HL-60 (cell line): ENCODE results near the gene SH3RF1.

Source experiments
- DNase-seq, 2 experiments: peaks; one replicate each; pipeline ENCODE4 v3.0.0-alpha.2; 2010 to 2020; ENCODE audit warnings: low read depth in 1 of 2, low spot score in 1 of 2
- H3K27ac ChIP-seq: fragments of 250-450 bp; sonication (Bioruptor Pico); replicated peaks from 2 replicates; pipeline ENCODE4 v1.5.1; 2020; ENCODE audit warnings: mild to moderate bottlenecking, moderate library complexity
- H3K27me3 ChIP-seq: fragments of 250-450 bp; sonication (Bioruptor Pico); 2 replicates; pipeline ENCODE4 v1.5.1; 2021; ENCODE audit warnings: mild to moderate bottlenecking, moderate library complexity; ENCODE audit not compliant: insufficient read depth, poor library complexity, severe bottlenecking
- H3K4me3 ChIP-seq: replicated peaks from 2 replicates; pipeline ENCODE4 v1.5.1; 2011; ENCODE audit warnings: mild to moderate bottlenecking, control low read depth, low read length; ENCODE audit not compliant: insufficient read depth
- CTCF ChIP-seq: IDR thresholded peaks from one replicate; pipeline ENCODE4 v1.5.1; 2011; ENCODE audit warnings: low read length, control low read depth, inconsistent platforms; ENCODE audit not compliant: insufficient read depth
- GABPA ChIP-seq: IDR thresholded peaks from 2 replicates; pipeline ENCODE4 v1.6.1; 2012; ENCODE audit warnings: low read depth
- POLR2AphosphoS5 ChIP-seq: IDR thresholded peaks from 2 replicates; pipeline ENCODE4 v1.6.1; 2012; ENCODE audit warnings: low read depth
- REST ChIP-seq: IDR thresholded peaks from 2 replicates; pipeline ENCODE4 v1.6.1; 2012; ENCODE audit warnings: low read depth; ENCODE audit not compliant: insufficient replicate concordance
- SPI1 ChIP-seq: IDR thresholded peaks from 2 replicates; pipeline ENCODE4 v1.6.1; 2012; ENCODE audit warnings: low read depth, mild to moderate bottlenecking, borderline replicate concordance

SH3RF1 gene

GRCh38 chr4:169184686-169185085, 86.1 kb downstream of the SH3RF1 start:
- H3K27me3 ChIP-seq = no peaks in the 10 kb centered on the region
- H3K27ac ChIP-seq = no peak overlapping the region
- H3K4me3 ChIP-seq = no peak overlapping the region
- no peak for TF ChIP-seq GABPA
- TF ChIP-seq CTCF = no peak
- TF ChIP-seq REST = no peak
- no peak for TF ChIP-seq SPI1
- no peak for TF ChIP-seq POLR2AphosphoS5
- DNase-seq = no peak

- no peaks in the 10 kb centered on the region for H3K27me3 ChIP-seq
- TF ChIP-seq SPI1 (no peak), GABPA (no peak), POLR2AphosphoS5 (no peak), REST (no peak), CTCF (no peak)
- H3K27ac ChIP-seq = no peak overlapping the region
- DNase-seq = no peak
- no peak overlapping the region for H3K4me3 ChIP-seq
Measured at GRCh38 chr4:169184236-169184635, 86.5 kb downstream of the SH3RF1 start.

- Histone ChIP-seq H3K27ac (no peak overlapping the region), H3K27me3 (no peaks in the 10 kb centered on the region), H3K4me3 (no peak overlapping the region)
- TF ChIP-seq SPI1 (no peak), GABPA (no peak), REST (no peak), POLR2AphosphoS5 (no peak), CTCF (no peak)
- DNase-seq = no peak
Measured at GRCh38 chr4:169183581-169183980, 87.2 kb downstream of the SH3RF1 start.
